SK-N-DZ (cell line): ENCODE results near the gene MBP. TPM values are rescaled to one million over a fixed set of nuclear protein-coding genes. Genes with fewer than 3 reads are reported as not detected.

Source experiments
- DNase-seq: peaks from one replicate; pipeline ENCODE4 v3.0.0-alpha.2; 2015; ENCODE audit warnings: low spot score
- polyA plus RNA-seq, 2 experiments: library from polyadenylated mRNA; depleted of rRNA; stranded (reverse); fragments of >200 nt; gene quantifications; 2 replicates each; pipeline ENCODE4 v1.2.3, GENCODE V29; 2014

MBP gene
- polyA plus RNA-seq (2014; cell fraction: cytosol; rRNA removed), result not detected in 2 replicates
- not detected in 2 replicates for polyA plus RNA-seq (2014; cell fraction: nucleus; rRNA removed)

DNA sequence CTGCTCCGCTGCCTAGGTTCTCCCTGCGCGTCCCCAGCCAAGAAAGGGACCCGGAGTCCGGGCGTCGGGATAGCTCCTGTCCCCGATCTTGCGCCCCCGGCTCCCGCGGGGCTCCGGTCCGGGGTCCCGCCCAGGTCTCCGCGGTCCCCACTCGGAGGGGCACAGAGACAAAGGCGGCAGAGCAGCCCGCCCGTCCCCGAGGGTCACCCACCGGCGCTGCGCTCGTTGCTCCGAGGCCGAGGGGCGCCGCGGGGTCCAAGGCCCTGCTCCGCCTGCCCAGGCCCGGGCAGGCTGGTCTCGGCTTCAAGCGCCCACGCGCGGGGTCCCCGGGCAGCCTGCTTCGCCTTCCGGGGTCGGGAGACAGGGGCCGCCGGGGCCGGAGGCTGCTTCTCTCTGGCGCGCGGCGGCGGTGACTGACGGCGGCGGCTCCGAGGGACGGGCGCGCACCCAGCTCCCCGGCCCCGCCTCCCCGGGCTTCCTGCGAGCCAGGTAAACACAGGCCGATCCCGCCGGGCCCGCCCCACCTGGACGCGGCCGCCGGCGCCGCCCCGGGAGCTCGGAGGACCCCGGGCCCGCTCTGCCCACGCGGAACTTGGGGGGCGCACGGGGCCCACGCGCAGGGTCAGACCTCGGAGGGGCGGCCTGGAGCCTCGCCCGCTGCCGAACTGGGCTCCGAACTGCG lies at the start of gene MBP:
Gene MBP, minus strand, starts transcription at position 415 of the 682 bp plus-strand sequence. CDS start 27,522 bp downstream, outside the sequence.
- no peak for DNase-seq

DNA sequence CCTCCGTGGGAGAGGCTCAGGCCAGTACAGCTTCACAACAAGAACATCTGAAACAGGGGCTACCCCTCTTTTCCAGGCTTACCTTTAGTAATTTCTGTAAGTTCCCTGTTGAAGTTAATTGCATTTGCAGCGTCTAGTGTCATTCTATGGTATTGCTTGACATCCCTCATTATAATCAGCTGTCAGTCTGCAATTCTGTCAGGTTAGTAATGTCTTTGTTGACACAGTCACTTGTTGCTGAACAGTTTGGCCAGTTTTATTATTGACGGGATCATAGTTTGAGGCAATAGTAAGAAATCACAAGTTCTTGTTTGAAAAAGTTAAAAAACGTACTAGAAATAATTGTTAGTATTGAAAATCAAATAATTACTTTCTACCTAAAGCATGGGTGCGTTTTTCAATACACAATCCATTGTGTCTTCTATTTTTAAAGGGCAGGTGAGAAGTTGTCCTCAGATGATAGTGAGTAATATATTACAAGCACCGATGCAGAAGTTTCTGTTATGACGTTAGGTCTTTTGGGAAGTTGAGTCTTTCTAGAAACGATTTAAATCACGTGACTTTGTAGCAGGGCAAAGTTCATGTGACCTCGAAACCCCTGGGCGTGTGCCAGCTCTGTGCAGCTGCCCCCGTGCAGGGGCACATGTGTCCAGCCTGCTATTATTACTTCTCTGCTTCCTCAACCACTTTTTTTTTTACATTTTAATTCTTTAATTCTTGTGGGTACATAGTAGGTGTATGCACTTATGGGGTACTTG lies 49.5 kb upstream of the MBP start:
- no peak for DNase-seq

DNA sequence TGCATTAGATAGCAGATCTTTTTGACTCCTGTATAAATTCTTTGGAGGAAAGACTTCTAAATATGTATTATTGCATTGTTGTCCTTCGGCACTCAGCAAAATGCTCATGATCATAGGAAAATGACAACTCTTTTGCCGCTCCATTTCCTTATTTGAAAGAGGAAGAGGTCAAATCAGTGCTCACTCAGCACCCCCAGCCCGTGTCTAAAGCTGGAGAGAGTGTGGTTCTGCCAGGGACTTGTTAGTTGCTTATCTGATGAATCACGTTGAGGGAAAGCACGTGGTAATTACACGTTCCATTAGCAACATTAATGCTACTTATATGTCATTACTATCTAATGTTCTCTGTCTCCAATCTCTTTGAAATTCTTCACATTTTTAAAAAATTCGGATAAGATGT lies 46.0 kb upstream of the MBP start:
- no peak for DNase-seq

- no peak for DNase-seq
These were observed 44.4 kb upstream of the MBP start for GRCh38 chr18:77177009-77177408.

DNA sequence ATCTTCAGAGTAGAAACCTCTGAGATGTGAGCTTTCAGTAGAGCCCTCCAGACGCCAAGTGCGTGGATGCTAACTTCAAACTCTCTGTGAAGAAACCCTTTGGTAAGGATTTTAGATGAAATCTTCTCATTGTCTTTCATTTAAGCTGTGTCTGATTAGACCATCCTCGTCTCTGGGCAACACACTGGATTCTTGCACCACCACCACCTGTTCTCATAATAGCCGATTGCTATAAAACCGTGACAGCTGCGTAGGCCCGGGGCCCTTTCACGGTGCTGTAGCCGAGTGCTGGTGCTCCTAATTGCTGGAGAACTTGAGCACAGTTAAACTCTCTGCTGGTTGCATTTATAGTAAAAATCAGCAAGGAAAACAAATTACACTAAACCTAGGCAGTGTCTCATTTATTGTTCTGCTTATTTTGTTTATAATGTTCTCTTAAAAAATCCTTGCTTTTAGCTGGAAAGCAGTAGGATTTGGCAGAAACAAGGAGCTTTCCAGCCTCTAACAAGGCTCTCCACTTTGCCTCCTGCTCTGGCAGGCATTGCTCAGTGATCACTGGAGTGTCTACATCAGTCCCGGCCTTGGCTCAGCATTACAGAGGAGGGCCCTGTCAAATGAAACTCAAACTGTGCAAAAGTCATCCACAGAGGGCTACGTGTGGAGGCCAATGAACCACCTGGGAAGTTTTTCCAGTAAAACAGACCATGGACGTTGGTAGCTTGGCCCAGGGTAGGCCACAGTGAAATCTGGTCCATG lies 40.9 kb upstream of the MBP start:
- no peak for DNase-seq

DNA sequence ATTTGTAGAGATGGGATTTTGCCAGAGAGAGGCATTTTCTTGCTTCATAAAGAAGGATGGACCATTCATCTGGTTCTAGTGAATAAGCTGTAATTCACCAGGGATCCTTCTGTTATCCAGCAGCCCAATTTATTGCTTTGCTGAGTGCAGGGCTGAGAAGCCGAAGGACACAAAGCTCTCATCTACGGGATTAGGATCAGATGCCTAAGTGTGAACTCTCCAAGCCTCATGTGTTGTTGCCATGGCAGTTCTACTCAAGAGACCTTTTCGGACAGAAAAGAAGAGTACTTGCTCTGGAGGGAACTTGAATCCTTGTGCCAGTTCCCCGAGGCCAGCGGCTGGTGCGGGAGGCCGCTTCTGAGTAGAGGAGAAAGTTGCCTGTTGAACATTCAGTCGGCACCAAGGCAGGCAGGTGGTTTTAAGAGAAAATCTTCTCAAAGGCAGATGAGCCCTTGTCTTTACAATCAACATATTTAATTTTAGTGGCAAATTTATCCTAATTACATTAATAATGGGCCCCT lies 38.4 kb upstream of the MBP start:
- DNase-seq, result no peak

- DNase-seq, result no peak
These were observed 36.3 kb upstream of the MBP start for GRCh38 chr18:77168811-77169311.

DNA sequence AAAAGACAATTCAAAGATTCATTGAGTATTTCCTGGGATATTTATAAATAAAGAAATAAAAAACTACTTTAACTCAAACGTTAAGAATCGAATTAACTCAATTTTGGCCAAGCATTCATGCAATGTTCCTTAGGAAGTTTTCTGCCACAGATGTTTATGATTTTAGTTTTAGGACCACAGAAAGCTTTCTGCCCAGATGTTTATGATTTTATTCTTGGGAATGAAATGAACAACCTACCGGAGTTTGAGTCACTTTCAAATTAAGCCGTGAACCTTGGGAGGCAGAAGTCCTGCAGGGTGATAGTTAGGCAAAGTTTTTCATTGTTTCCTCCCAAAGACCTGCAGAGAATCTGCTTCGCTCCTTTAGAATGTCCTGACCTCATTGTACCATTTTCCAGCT lies 34.7 kb upstream of the MBP start:
- DNase-seq, result no peak

DNA sequence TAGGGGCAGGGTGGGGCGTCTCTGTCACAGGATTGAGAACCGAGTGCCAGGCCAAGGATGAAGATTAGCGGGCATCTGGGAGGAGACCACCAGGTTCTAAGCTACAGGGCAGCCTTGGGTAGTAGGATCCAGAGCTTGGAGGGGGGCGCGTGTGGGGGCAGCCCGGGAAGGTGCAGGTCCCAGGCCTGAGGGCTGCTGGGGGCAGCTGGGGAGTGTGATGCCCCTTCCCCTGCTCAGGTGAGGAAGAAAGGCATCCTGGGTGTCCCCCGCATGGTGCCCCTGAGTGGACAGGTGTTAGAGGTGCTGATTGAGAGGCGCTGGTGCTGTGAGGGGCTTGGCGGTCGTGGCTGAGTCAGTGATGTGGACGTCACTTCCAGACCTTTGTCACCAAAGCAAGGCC lies 33.9 kb upstream of the MBP start:
- DNase-seq, result no peak

DNA sequence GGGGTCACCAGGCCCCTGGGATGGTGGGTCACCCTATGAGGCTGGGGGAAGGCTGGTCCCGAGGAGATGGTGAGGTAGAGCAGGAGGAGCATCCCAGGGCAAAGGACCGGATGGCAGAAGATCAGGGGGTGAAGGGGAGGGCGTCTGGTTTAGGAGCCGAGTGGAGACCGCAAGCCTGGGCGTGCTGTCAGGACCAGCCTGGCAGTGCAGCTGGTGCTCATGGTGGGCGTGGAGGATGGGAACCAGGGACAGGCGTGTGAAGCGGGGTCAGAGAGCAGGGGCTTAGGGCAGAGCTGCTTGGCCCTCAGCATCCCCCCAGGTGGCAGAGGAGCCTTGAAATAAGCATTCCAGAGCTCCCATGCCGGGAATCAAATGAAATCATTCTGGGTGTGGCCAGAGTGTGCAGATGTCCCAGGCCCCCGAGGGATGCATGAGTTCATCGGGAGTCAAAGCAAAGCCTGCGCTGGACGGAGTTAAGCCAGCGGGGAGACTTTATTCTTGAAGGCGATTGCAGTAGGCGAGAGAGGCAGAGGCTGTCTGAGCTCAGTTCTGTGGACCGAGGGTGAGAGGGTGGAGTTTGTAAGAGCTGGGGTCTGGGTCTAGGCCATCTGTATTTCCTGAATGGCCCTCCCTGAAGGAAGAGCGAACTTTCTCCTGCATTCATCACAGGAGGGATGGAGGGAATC lies 33.1 kb upstream of the MBP start:
- DNase-seq, result no peak

DNA sequence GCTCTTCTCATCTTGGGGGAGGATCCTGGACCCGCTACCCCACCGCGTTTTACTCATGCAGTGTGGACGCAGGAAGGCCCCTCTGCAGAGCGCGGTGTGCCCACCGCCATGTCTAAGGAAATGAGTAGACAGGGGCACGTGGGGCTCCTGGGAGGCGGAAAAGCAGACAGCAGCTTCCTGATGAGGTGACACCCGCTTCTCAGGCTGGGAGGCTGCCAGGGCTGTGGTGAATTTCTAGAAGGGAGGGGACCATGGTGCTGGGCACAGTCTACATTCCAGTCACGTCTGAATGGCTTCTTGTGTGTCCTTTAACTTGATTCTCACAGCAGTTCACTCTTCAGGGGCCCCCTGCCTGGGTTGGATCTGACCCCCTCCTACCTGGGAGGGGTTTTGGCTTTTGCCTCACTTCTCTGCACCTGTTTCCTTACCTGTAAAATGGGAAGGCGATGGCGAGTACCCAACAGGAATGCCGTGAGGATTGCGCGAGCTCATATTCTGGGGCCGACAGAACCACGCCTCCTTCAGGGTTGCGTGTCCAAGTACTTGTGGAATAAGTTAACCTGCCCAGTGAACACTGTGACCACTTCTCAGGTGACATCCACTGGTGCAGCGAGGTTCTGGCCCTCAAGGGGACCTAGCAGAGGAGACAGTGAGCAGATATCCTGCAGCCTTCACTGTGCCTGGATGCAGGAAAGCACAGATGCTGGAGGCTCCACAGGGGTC lies 32.3 kb upstream of the MBP start:
- no peak for DNase-seq

DNA sequence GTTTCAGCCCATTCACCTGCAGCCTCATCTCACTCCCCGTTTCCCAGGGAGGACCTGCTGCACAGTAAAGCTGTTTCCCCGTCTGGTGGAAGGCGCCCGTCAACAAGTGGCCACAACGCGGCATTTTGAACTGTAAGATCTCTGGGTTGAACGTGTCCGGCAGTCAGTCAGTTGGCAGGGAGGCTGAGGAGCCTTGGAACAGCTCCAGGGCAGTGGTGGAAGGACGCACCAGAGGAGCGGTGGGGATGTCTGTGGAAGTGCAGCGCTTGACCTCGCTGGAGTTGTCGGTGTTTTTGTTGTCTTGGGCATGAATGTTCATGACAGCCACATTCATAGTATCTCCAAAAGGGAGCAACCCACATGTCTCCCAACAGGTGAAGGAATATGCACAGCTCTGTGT lies 31.4 kb upstream of the MBP start:
- DNase-seq, result no peak

GRCh38 chr18:77162580-77162979 lies 30.0 kb upstream of the MBP start:
- no peak for DNase-seq

DNA sequence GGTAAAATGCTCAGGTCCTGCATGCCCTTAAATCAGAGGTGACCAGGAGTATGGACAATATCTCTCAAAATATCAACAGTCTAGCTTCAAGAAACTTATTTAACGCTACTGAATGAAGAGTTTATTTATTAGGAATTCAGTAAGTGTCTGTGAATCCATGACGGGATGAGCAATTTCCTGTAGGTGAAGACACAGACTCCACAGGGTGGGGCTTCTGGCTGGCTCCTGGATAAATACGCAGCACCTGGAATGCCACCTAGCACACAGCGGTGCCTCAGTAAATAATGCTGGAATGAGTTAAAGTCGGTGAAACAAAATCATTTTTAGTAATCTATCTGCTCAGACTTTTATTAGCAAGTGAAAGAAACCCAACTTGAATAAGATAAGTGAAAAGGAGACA lies 29.4 kb upstream of the MBP start:
- DNase-seq, result no peak

DNA sequence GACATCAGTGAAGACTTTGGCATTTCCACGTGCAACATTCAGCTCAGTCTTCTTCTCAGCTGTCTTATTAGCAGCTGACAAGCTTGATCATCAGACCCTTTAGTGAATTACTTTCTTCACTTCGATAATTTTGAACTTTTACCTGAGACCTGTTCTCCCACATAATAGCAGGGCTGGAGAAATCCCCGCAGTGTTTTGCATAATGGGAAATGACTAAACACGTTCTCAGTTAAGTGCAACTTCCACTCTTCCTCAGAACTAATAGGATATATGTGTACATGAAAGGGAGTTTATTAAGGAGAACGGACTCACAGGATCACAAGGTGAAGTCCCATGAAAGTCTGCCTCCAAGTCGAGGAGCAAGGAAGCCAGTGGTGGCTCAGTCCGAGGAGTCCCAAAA lies 28.8 kb upstream of the MBP start:
- no peak for DNase-seq

DNA sequence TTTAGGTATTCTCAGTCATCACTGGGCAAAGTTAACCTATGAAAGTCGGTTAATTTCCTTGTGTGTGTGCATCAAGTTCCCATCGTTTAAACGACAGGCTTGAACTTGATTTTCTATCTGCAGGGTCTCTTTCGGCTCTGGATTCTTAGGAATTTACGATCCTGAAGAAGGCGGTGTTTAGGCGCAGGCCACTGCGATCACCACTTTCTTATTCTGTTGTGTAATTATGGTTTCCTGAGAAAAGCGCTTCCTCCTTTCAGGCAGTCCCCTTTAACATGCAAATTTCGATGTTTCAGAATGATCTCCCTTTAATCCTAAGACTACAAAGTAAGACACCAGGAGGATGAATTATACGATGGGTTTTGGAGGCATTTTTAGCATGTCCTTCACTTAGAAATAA lies 27.9 kb upstream of the MBP start:
- DNase-seq, result no peak

DNA sequence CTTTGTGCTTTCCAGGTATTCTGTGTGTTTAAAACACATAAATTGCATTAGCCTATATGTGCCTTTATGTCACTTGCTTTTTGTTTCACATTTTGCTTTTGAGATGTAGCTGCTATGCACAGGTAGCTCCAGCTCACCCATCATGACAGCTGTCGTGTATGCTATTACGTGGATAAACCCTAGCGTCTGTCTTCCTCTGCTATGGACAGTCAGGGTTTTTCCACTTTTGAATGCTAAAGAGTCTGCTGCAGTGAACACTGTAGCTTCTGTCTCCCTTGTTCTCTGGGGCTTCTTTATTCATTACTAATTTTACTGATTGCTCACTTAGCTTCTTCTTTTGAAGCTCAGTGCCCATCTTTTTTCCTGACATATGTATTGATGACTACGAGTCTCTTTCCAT lies 24.7 kb upstream of the MBP start:
- DNase-seq, result no peak

DNA sequence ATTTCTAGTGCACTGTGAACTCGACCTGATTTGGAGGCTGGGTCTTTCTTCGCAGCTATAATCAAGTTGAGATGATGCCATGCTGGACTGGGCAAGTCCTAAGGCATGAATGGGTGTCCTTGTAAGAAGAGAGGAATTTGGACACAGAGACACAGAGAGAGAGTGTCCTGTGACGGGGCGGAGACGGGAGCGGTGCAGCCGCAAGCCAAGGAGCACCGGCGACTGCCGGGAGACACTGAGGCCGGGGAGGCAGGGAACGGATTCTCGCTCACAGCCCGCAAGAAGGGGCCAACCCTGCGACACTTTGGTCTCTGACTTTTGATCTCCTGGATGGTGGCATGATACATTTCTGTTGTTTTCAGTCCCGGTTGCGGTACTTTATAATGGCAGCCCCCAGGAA lies 22.4 kb upstream of the MBP start:
- no peak for DNase-seq

GRCh38 chr18:77153404-77153803 lies 20.8 kb upstream of the MBP start:
- DNase-seq, result no peak

DNA sequence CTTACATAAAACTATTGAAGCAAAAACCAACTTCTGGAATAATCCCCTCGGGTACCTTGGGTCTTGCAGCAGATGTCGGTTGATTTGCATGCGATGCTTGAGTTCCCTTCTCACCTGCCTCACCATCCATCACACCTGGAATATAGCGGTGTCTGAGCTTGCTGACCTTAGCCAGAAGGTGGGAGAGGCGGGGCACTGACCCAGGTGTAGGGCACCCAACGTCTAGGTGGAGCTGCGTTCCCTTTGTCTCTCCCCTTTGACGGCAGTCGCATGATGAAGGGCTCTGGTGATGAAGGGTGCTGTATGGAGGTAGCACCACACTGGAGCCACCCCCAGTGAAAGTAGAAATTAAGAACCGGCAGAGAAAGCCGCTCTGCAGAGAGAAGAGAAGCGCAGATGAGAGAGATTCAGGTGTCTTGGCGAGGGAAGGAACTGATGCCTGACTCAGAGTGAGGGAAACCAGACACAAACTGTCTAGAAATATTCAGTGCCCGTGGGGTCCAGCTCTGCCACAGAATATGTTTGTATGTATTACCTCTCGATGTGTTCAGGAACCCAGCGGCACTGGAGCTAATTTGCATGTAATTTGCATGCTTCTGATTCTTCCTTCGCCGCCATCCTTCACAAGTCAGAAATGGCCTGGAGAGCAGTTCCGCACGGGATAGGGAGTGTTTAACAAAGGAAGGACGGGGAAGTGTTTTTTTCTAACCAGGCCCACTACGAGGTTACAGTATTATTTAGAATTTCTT lies 19.4 kb upstream of the MBP start:
- DNase-seq, result no peak
